OCI-LY7 (cell line): ENCODE data around the gene GAPDHS. TPM values are rescaled to one million over a fixed set of nuclear protein-coding genes. Genes with fewer than 3 reads are reported as not detected.

ENCODE experiments used
- BruUV-seq: library from RNA; stranded (reverse); fragments of 400-500 nt; replicated peaks from 2 replicates; lab custom pipeline; 2021; lab: Mats Ljungman, UMichigan
- CTCF ChIA-PET: fragments of 300-600 bp; sonication (Branson Sonifier 250); formaldehyde crosslinking; loops from one replicate; lab custom pipeline; 2022; ENCODE audit warnings: antibody characterized with exemption; ENCODE audit not compliant: unreplicated experiment; lab: Charles Lee
- POLR2A ChIA-PET: fragments of 300-600 bp; sonication (Branson Sonifier 250); formaldehyde crosslinking; loops from one replicate; lab custom pipeline; 2022; ENCODE audit warnings: antibody characterized with exemption; lab: Charles Lee
- DNase-seq: peaks from one replicate; pipeline ENCODE4 v3.0.0-alpha.2; 2015; ENCODE audit warnings: low spot score
- H2AFZ ChIP-seq: fragments of 200-600 bp; sonication (generic), shearing (Covaris generic); 2 replicates; pipeline ENCODE4 v1.6.1; 2014; ENCODE audit warnings: mild to moderate bottlenecking, antibody characterized with exemption, low read length, moderate library complexity
- H3K27ac ChIP-seq: fragments of 200-600 bp; sonication (generic); 2 replicates; pipeline ENCODE4 v1.5.1; 2014; ENCODE audit warnings: mixed run types, low read depth, mild to moderate bottlenecking, moderate library complexity, low read length, inconsistent platforms; ENCODE audit not compliant: poor library complexity, severe bottlenecking
- H3K36me3 ChIP-seq: fragments of 200-600 bp; sonication (generic); 2 replicates; pipeline ENCODE4 v1.6.1; 2014; ENCODE audit warnings: mild to moderate bottlenecking, antibody characterized with exemption, low read length, moderate library complexity, mixed read lengths; ENCODE audit not compliant: insufficient read depth
- H3K4me1 ChIP-seq: fragments of 200-600 bp; sonication (generic); 2 replicates; pipeline ENCODE4 v1.5.1; 2014; ENCODE audit warnings: mild to moderate bottlenecking, low read length; ENCODE audit not compliant: insufficient read depth, poor library complexity, severe bottlenecking
- H3K4me2 ChIP-seq: fragments of 200-600 bp; sonication (generic); 2 replicates; pipeline ENCODE4 v1.6.1; 2014; ENCODE audit warnings: mild to moderate bottlenecking, low read length
- H3K4me3 ChIP-seq: fragments of 200-600 bp; sonication (generic); 2 replicates; pipeline ENCODE4 v1.5.1; 2014; ENCODE audit warnings: mild to moderate bottlenecking, low read depth, low read length; ENCODE audit not compliant: poor library complexity, severe bottlenecking
- H3K79me2 ChIP-seq: fragments of 200-600 bp; sonication (generic); 2 replicates; pipeline ENCODE4 v1.6.1; 2016; ENCODE audit warnings: low read depth, mild to moderate bottlenecking, low read length, moderate library complexity, mixed read lengths; ENCODE audit not compliant: insufficient read depth
- H3K9me2 ChIP-seq: fragments of 200-600 bp; sonication (generic); 2 replicates; pipeline ENCODE4 v1.6.1; 2016; ENCODE audit warnings: mild to moderate bottlenecking, low read length, mixed read lengths; ENCODE audit not compliant: insufficient read depth
- H3K9me3 ChIP-seq: fragments of 200-600 bp; sonication (generic); 2 replicates; pipeline ENCODE4 v1.6.1; 2014; ENCODE audit warnings: mild to moderate bottlenecking, mixed run types, low read length, mixed read lengths
- H4K20me1 ChIP-seq: fragments of 200-600 bp; sonication (generic); 2 replicates; pipeline ENCODE4 v1.6.1; 2014; ENCODE audit warnings: mild to moderate bottlenecking, antibody characterized with exemption, low read length, moderate library complexity, mixed read lengths; ENCODE audit not compliant: insufficient read depth
- CTCF ChIP-seq: fragments of 200-600 bp; sonication (generic); conservative IDR thresholded peaks from 2 replicates; pipeline ENCODE4 v1.5.1; 2014; ENCODE audit warnings: mild to moderate bottlenecking, antibody characterized with exemption, low read length, moderate library complexity, mixed read lengths
- EZH2phosphoT487 ChIP-seq: fragments of 200-600 bp; sonication (generic); IDR thresholded peaks from 2 replicates; pipeline ENCODE4 v1.6.1; 2018; ENCODE audit warnings: low read depth, borderline replicate concordance, mild to moderate bottlenecking, mixed run types, antibody characterized with exemption, low read length, moderate library complexity, mixed read lengths
- intact Hi-C: fragments of 100-400 bp; cut with micrococcal nuclease; formaldehyde crosslinking; loops from one replicate; pipeline ENCODE4 v1.10.0; 2022; ENCODE audit not compliant: unreplicated experiment
- total RNA-seq, 2 experiments: library from RNA; depleted of rRNA in 1 of 2; stranded (reverse); fragments of >200 nt in 1 of 2; shearing (Covaris generic) in 1 of 2; gene quantifications; 2 replicates each; pipeline ENCODE4 v1.2.3, GENCODE V29; 2014 to 2022

The GAPDHS gene
- total RNA-seq, 2 experiments from 2014 or later, result not detected

GRCh38 chr19:35557539-35558399 lies 24.5 kb downstream of the GAPDHS start:
- TF ChIP-seq EZH2phosphoT487 (no peak), CTCF (no peak)
- Histone ChIP-seq H2AFZ (no peak overlapping the region), H3K4me3 (no peak overlapping the region), H3K4me2 (peak overlapping the region; percentile 45), H4K20me1 (no peaks in the 10 kb centered on the region), H3K4me1 (peaks cover 18% of the 10 kb centered on the region), H3K9me2 (no peaks in the 10 kb centered on the region), H3K79me2 (no peaks in the 10 kb centered on the region), H3K36me3 (no peaks in the 10 kb centered on the region), H3K27ac (no peak overlapping the region), H3K9me3 (no peaks in the 10 kb centered on the region)
- ChIA-PET POLR2A (interaction anchor here (0.6 to 1.2 kb wide), 3 partner anchors 31 to 90 kb away, joined by 3 read pairs; partner anchors contain the start of genes COX6B1 and HAUS5), CTCF (interaction anchor here (0.6 to 0.7 kb wide), 3 partner anchors 30 to 116 kb away, joined by 3 to 10 read pairs (median 9); no protein-coding TSS in a partner anchor)
- no TSS peak for BruUV-seq
- peak; percentile 35 for DNase-seq
- intact Hi-C loops, result loop anchor here (5.0 kb wide), 1 partner anchor 70 kb away; the partner anchor contains the start of gene RBM42

GRCh38 chr19:35558400-35559280 lies 25.4 kb downstream of the GAPDHS start:
- Histone ChIP-seq H4K20me1 (no peaks in the 10 kb centered on the region), H3K79me2 (no peaks in the 10 kb centered on the region), H3K9me2 (no peaks in the 10 kb centered on the region), H2AFZ (no peak overlapping the region), H3K4me1 (peaks cover 18% of the 10 kb centered on the region), H3K9me3 (no peaks in the 10 kb centered on the region), H3K36me3 (no peaks in the 10 kb centered on the region), H3K27ac (no peak overlapping the region), H3K4me3 (no peak overlapping the region), H3K4me2 (peak overlapping the region; percentile 45; the same call in 1 of the 2 replicates)
- BruUV-seq, result no TSS peak
- TF ChIP-seq CTCF (no peak), EZH2phosphoT487 (no peak)
- intact Hi-C loops, result loop anchor here (5.0 kb wide), 1 partner anchor 69 kb away; the partner anchor contains the start of gene RBM42
- ChIA-PET CTCF (no interaction called here), POLR2A (interaction anchor here (0.8 to 1.2 kb wide), 2 partner anchors 54 to 89 kb away, joined by 3 read pairs; partner anchors contain the start of genes COX6B1 and HAUS5)
- DNase-seq, result no peak
